GM18507 (cell line): ENCODE data around the gene CEP135.
"Not testable (repeated sequence)": the region's sequence is repeated elsewhere in the genome, so short reads cannot be mapped to it uniquely, and the experiment has no call there.

ENCODE experiments used
- DNase-seq: peaks from one replicate; pipeline ENCODE4 v3.0.0; 2011; ENCODE audit warnings: low read depth; ENCODE audit not compliant: insufficient read length; ENCODE audit errors: extremely low spot score
- FAIRE-seq: peaks from 2 replicates; lab custom pipeline; 2011; peaks lifted over from hg19 to GRCh38; lab: Jason Lieb, UNC

Gene CEP135

DNA sequence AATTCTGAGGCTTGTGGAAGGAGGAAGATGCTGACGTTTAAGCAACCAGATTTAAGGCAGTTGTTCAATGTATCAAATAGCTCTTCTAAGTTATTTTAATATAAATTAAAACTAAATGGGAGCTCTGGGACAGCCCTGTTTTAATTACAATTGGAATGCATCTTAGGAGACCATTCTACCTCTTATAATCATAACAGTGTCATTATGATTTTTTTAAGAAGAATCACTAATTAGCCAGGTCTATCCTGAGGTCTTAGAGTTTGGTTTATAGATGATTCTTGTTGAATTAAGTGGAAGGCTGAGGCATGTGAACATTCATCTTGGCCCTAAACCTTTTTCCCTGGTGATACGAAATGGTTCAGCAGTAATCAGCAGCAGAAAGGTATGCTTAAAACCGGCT is 113.4 kb downstream of the CEP135 start:
- FAIRE-seq, result no peak

DNA sequence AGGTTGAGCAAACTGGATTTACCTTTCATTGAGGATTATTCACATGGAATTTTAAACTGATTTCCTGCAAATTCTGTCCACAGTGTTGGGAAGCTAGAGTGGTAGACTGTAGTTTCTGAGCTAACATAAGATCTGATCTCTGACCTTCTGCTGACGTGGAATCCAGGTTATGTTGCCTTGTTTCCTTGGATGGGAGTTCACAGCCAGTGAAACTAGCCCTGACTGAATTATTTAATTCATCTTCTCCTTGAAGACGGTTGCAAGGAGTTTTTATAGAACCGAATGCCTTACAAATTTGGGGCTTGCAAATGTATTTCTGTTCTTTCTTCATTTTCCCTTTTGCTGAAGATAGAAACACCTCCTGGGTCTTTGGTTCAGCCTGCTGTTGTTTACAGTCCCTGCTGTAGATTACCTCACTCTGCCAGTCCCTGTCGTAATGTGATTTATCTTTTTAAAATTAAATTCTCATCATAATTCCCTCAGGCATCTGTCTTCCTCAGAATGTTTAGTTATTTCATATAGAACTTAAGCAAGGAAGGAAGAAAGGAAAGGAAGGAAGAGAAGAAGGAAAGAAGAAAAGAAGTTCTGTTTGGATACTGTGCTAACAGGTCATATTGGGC is 113.9 kb downstream of the CEP135 start:
- FAIRE-seq (no peak), DNase-seq (no peak)

More for the DNA sequence above, 113.4 kb downstream of the CEP135 start:
- DNase-seq, result no peak

DNA sequence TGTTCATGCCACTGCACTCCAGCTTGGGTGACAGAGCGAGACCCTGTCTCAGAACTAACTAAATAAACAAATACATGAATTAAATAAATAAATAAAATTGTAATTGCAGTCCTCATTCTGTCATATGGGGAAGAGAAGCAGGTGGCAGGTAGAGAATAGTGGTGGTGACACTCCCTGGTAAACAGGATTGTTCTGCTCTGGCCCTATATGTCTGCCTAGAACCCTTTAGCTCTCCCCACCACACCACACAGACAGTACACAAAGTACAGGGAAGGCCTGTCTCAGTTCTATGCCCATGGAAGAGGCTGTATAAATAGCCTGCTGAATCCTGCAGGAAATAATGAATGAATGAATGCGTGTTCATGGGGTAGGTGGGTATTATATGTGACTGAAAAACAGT is 117.7 kb downstream of the CEP135 start:
- no peak for FAIRE-seq
- no peak for DNase-seq

DNA sequence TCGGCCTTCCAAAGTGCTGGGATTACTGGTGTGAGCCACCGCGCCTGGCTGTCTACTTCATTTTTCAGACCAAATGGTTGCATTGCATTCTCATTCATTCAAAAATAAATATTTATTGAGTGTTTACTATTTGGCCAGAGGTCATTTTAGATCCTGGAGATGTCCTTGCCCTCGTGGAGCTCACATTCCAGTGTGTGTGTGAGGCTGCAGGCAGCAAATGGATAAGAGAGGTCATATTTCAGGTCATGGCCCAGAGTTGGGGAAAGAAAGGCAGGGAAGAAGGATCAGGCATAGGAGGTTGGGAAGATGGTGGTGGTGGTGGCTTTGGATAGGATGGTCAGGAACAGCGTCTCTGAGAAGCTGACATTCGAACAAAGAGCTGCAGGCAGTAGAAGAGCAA is 119.1 kb downstream of the CEP135 start:
- FAIRE-seq (no peak), DNase-seq (no peak)

DNA sequence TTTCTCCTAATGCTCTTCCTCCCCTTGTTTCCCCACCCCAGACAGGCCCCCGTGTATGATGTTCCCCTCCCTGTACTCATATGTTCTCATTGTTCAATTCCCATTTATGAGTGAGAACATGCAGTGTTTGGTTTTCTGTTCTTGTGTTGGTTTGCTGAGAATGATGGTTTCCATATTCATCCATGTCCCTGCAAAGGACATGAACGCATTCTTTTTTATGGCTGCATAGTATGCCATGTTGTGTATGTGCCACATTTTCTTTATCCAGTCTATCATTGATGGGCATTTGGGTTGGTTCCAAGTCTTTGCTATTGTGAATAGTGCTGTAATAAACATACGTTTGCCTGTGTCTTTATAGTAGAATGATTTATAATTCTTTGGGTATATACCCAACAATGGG is 124.0 kb downstream of the CEP135 start:
- DNase-seq, FAIRE-seq: not testable (repeated sequence)

- no peak for DNase-seq
- FAIRE-seq, result no peak
Measured at GRCh38 chr4:56077676-56078075, 128.9 kb downstream of the CEP135 start.

DNA sequence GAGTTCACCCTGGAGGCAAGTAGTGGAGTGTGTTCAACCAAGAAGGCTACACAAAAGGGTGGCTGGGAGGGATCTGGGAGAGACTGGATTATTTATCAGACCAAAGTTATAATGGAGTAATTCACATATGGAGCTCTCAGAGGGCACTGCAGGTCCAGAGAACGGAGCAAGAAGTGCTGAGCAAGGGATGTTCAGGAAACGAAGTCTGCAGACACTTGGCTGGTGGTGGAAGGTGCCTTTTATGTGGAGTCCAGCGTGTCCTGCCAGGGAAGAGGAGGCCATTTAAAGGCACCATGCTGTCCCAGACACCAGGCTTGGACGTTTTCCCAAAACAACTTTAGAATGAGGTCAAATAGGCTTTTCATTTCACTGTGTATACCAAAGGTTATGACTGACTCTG is 130.1 kb downstream of the CEP135 start:
- no peak for FAIRE-seq
- DNase-seq, result no peak

DNA sequence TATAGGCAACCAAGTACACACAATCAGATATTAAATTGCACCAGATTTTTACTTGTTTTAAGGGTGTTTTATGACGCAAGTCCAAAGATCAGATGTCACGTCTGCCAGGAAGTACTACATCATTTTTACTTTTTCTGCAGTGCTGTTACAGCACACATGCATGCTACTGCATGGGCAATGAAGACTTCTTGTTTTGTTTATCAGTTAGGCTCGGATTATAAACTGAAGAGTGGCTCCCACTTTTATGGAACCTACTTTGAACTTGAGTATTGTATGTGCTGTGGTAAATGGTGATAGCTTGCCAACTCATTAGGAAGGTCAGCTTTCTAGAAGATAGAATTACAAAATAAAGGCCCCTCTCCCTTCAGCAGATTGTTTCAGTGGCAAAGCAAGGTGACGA is 131.6 kb downstream of the CEP135 start:
- DNase-seq (no peak), FAIRE-seq (no peak)

DNA sequence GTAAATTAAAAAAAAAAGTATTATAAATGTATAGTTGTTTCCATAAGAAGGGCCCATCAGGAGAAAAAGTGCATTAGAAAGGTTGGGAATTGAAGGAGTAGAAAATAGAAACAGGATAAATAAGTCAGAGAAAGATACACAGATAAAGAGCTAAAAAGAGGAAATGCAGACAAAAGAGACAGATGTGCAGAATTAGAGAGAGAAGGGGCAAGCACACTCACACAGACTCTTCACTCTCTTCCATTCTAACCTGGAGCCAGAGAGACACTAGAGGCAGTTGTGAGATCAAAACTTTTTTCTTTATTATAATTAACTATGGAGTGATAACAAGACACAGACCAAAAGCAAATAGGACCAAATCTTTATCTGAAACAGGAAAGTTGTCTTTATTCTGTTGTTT is 134.1 kb downstream of the CEP135 start:
- FAIRE-seq (no peak), DNase-seq (no peak)
